HCT116 (cell line): ENCODE results near the gene PIGA. TPM values are rescaled to one million over a fixed set of nuclear protein-coding genes. Genes with fewer than 3 reads are reported as not detected.

Experiments
- ATAC-seq: fragments of 200-7000 bp; cut with Tn5 transposase; 2 replicates; pipeline ENCODE4 v1.9.1; 2020; ENCODE audit warnings: mild to moderate bottlenecking, moderate library complexity
- BruUV-seq: library from RNA; stranded (reverse); fragments of 400-500 nt; replicated peaks from 2 replicates; lab custom pipeline; 2021; lab: Mats Ljungman, UMichigan
- CTCF ChIA-PET: fragments of 300-600 bp; sonication (Branson Sonifier 250); formaldehyde crosslinking; loops from one replicate; lab custom pipeline; 2021; ENCODE audit warnings: antibody characterized with exemption; lab: Charles Lee
- POLR2A ChIA-PET: fragments of 300-600, 350-600 bp; sonication (Branson Sonifier 250); formaldehyde crosslinking; loops from one replicate; lab custom pipeline; 2021; ENCODE audit warnings: antibody characterized with exemption; lab: Charles Lee
- RAD21 ChIA-PET, 2 experiments: fragments of 300-600 bp; sonication (Branson Sonifier 250); formaldehyde crosslinking; loops; one replicate each; lab custom pipeline; 2023; ENCODE audit warnings: low total read pairs in 2 of 2; ENCODE audit not compliant: uncharacterized antibody in 2 of 2, unreplicated experiment in 2 of 2, low non-redundant PET in 1 of 2; lab: Charles Lee
- DNase-seq: peaks from one replicate; pipeline ENCODE4 v3.0.0-alpha.2; 2010; ENCODE audit warnings: low read depth, low spot score
- H2AFZ ChIP-seq: fragments of 200-600 bp; shearing (Covaris generic), sonication (generic); 2 replicates; pipeline ENCODE4 v1.6.1; 2017; ENCODE audit warnings: low read depth, mixed run types, mixed read lengths, antibody characterized with exemption, low read length; ENCODE audit not compliant: poor library complexity, severe bottlenecking
- H3K27ac ChIP-seq: 2 replicates; pipeline ENCODE4 v1.5.1; 2012; ENCODE audit warnings: low read depth, low read length
- H3K27me3 ChIP-seq: fragments of 200-600 bp; sonication (generic); 2 replicates; pipeline ENCODE4 v1.6.1; 2016; ENCODE audit warnings: mixed run types, low read length, mixed read lengths; ENCODE audit not compliant: insufficient read depth
- H3K36me3 ChIP-seq, 2 experiments: fragments of 200-500 bp in 1 of 2; fragments of 200-600 bp in 1 of 2; sonication (Bioruptor generic) in 1 of 2; sonication (generic) in 1 of 2; 2 replicates each; pipeline versions ENCODE4 v1.5.1 to v1.6.1; 2014 to 2016; ENCODE audit warnings: low read length in 2 of 2, inconsistent platforms in 1 of 2, mixed read lengths in 1 of 2, mixed run types in 1 of 2; ENCODE audit not compliant: insufficient read depth in 2 of 2, control insufficient read depth in 1 of 2
- H3K4me1 ChIP-seq, 2 experiments: fragments of 200-600 bp in 1 of 2; sonication (generic) in 1 of 2; 2 replicates each; pipeline versions ENCODE4 v1.5.1 to v1.6.1; 2012 to 2017; ENCODE audit warnings: low read length in 2 of 2, inconsistent platforms in 1 of 2, mild to moderate bottlenecking in 1 of 2, mixed read lengths in 1 of 2, mixed run types in 1 of 2, moderate library complexity in 1 of 2; ENCODE audit not compliant: insufficient read depth in 2 of 2, control insufficient read depth in 1 of 2
- H3K4me2 ChIP-seq: fragments of 200-600 bp; sonication (generic); 2 replicates; pipeline ENCODE4 v1.6.1; 2017; ENCODE audit warnings: mixed run types, low read length, mixed read lengths
- H3K4me3 ChIP-seq, 2 experiments: fragments of 200-600 bp in 1 of 2; sonication (generic) in 1 of 2; replicated peaks in 1 of 2; 2 replicates each; pipeline ENCODE4 v1.5.1; 2011 to 2016; ENCODE audit warnings: low read length in 2 of 2, control low read depth in 1 of 2, low read depth in 1 of 2, mild to moderate bottlenecking in 1 of 2, mixed read lengths in 1 of 2, mixed run types in 1 of 2
- H3K79me2 ChIP-seq: fragments of 200-600 bp; sonication (generic); 2 replicates; pipeline ENCODE4 v1.6.1; 2017; ENCODE audit warnings: mild to moderate bottlenecking, mixed run types, low read length, moderate library complexity, mixed read lengths; ENCODE audit not compliant: insufficient read depth
- H3K9ac ChIP-seq: fragments of 200-600 bp; sonication (generic); 2 replicates; pipeline ENCODE4 v1.6.1; 2016; ENCODE audit warnings: low read length, mixed read lengths
- H3K9me2 ChIP-seq: fragments of 200-600 bp; sonication (generic), shearing (Covaris generic); 2 replicates; pipeline ENCODE4 v1.6.1; 2017; ENCODE audit warnings: mixed run types, mild to moderate bottlenecking, moderate library complexity; ENCODE audit not compliant: insufficient read depth
- H3K9me3 ChIP-seq, 2 experiments: fragments of 200-500 bp in 1 of 2; fragments of 200-600 bp in 1 of 2; sonication (Bioruptor generic) in 1 of 2; sonication (generic) in 1 of 2; 2 replicates each; pipeline ENCODE4 v1.6.1; 2014 to 2017; ENCODE audit warnings: low read length in 2 of 2, mixed read lengths in 2 of 2, inconsistent platforms in 1 of 2, low read depth in 1 of 2, mild to moderate bottlenecking in 1 of 2, mixed run types in 1 of 2, moderate library complexity in 1 of 2; ENCODE audit not compliant: control insufficient read depth in 1 of 2, insufficient read depth in 1 of 2
- H4K20me1 ChIP-seq: fragments of 200-600 bp; sonication (generic), shearing (Covaris generic); 2 replicates; pipeline ENCODE4 v1.6.1; 2017; ENCODE audit warnings: mixed run types, mild to moderate bottlenecking, moderate library complexity; ENCODE audit not compliant: insufficient read depth
- CEBPB ChIP-seq: IDR thresholded peaks from 2 replicates; pipeline ENCODE4 v1.6.1; 2012; ENCODE audit warnings: low read depth
- EGR1 ChIP-seq: IDR thresholded peaks from 2 replicates; pipeline ENCODE4 v1.6.1; 2012; ENCODE audit warnings: low read depth
- ELF1 ChIP-seq: IDR thresholded peaks from 2 replicates; pipeline ENCODE4 v1.6.1; 2012; ENCODE audit warnings: low read depth, borderline replicate concordance
- FOSL1 ChIP-seq: IDR thresholded peaks from 2 replicates; pipeline ENCODE4 v1.6.1; 2012; ENCODE audit warnings: low read depth
- JUND ChIP-seq: IDR thresholded peaks from 2 replicates; pipeline ENCODE4 v1.6.1; 2012
- POLR2A ChIP-seq: IDR thresholded peaks from 2 replicates; pipeline ENCODE4 v1.7.0; 2011; ENCODE audit warnings: borderline replicate concordance; ENCODE audit not compliant: insufficient read depth, insufficient read length; ENCODE audit errors: extremely low read depth
- POLR2AphosphoS5 ChIP-seq: IDR thresholded peaks from 2 replicates; pipeline ENCODE4 v1.6.1; 2011; ENCODE audit warnings: mild to moderate bottlenecking, low read depth, low read length, moderate library complexity
- RAD21 ChIP-seq: IDR thresholded peaks from 2 replicates; pipeline ENCODE4 v1.6.1; 2012; ENCODE audit warnings: low read depth, mild to moderate bottlenecking
- SP1 ChIP-seq: IDR thresholded peaks from 2 replicates; pipeline ENCODE4 v1.6.1; 2012; ENCODE audit warnings: low read depth
- SRF ChIP-seq: IDR thresholded peaks from 2 replicates; pipeline ENCODE4 v1.6.1; 2012; ENCODE audit warnings: low read depth
- TCF7L2 ChIP-seq: IDR thresholded peaks from 2 replicates; pipeline ENCODE4 v1.7.0; 2011; ENCODE audit warnings: borderline replicate concordance, inconsistent platforms; ENCODE audit not compliant: insufficient read depth, insufficient read length; ENCODE audit errors: extremely low read depth
- YY1 ChIP-seq: IDR thresholded peaks from 2 replicates; pipeline ENCODE4 v1.6.1; 2011; ENCODE audit warnings: low read length, low read depth, moderate library complexity, mild to moderate bottlenecking; ENCODE audit not compliant: insufficient replicate concordance; ENCODE audit errors: extremely low read depth
- intact Hi-C: fragments of 100-400 bp; cut with micrococcal nuclease; formaldehyde crosslinking; loops from 2 replicates; pipeline ENCODE4 v1.10.0; 2022
- total RNA-seq: library from RNA; stranded (reverse); gene quantifications from one replicate; pipeline ENCODE4 v1.2.1, GENCODE V29; 2021; ENCODE audit not compliant: unreplicated experiment
- TF ChIP-seq, protein P1 (sequence below), 3 experiments: fragments of 200-600 bp in 1 of 3; sonication (generic) in 1 of 3; IDR thresholded peaks in 2 of 3; conservative IDR thresholded peaks in 1 of 3; 2 replicates each; pipeline ENCODE4 v1.5.1; 2012 to 2017; ENCODE audit warnings: low read depth in 2 of 3, low read length in 2 of 3, antibody characterized with exemption in 1 of 3, borderline replicate concordance in 1 of 3, control low read depth in 1 of 3, mild to moderate bottlenecking in 1 of 3, mixed read lengths in 1 of 3, mixed run types in 1 of 3, moderate library complexity in 1 of 3; ENCODE audit not compliant: insufficient read depth in 1 of 3
- TF ChIP-seq, protein P2 (sequence below): IDR thresholded peaks from 2 replicates; pipeline ENCODE4 v1.6.1; 2012; ENCODE audit warnings: low read depth

The PIGA gene
- total RNA-seq, 1 experiment from 2014 or later = 12.7 TPM

DNA sequence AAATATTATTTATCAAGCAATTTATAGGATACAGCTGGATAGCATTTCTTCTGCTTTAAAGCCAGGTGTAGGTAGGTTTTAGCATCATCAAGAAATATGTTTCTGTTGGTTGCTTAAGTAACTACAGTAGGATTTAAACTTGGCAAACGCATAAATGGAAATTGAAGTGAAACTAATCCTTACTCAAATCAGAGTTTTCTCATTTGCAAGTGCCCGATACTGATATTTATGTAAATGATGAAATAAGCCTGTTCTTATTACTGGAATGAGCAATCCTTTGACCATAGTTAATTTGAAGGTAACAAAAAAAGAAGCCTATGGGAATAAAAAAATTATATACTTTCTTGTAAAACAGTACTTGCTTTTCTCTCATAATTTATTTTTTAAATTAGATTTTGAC, 23.2 kb upstream of the PIGA start:
- Histone ChIP-seq H4K20me1 (no peaks in the 10 kb centered on the region), H3K9ac (no peak overlapping the region), H3K36me3 (no peaks in the 10 kb centered on the region), H3K27me3 (no peaks in the 10 kb centered on the region), H3K27ac (no peak overlapping the region), H3K79me2 (no peaks in the 10 kb centered on the region), H3K4me1 (no peaks in the 10 kb centered on the region), H3K4me2 (no peak overlapping the region), H3K9me3 (no peaks in the 10 kb centered on the region), H3K9me2 (no peaks in the 10 kb centered on the region), H3K4me3 (no peak overlapping the region), H2AFZ (no peak overlapping the region)
- ATAC-seq = no peak
- RAD21 ChIA-PET = no interaction called here
- intact Hi-C loops = no loop called here
- TF ChIP-seq RAD21 (no peak), TCF7L2 (no peak), FOSL1 (no peak), YY1 (no peak), POLR2A (no peak), SRF (no peak), JUND (no peak), EGR1 (no peak), SP1 (no peak), ELF1 (no peak), CEBPB (no peak), POLR2AphosphoS5 (no peak)
- TF ChIP-seq, protein P1, sequence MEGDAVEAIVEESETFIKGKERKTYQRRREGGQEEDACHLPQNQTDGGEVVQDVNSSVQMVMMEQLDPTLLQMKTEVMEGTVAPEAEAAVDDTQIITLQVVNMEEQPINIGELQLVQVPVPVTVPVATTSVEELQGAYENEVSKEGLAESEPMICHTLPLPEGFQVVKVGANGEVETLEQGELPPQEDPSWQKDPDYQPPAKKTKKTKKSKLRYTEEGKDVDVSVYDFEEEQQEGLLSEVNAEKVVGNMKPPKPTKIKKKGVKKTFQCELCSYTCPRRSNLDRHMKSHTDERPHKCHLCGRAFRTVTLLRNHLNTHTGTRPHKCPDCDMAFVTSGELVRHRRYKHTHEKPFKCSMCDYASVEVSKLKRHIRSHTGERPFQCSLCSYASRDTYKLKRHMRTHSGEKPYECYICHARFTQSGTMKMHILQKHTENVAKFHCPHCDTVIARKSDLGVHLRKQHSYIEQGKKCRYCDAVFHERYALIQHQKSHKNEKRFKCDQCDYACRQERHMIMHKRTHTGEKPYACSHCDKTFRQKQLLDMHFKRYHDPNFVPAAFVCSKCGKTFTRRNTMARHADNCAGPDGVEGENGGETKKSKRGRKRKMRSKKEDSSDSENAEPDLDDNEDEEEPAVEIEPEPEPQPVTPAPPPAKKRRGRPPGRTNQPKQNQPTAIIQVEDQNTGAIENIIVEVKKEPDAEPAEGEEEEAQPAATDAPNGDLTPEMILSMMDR (IDR thresholded peaks at IDR 0.05 in 2 of 3, conservative IDR thresholded peaks at IDR 0.05 in 1 of 3; ENCODE audit: borderline replicate concordance in 1 of 3, insufficient read depth in 1 of 3, low read depth in 2 of 3, low read length in 2 of 3) = no peak
- TF ChIP-seq, protein P2, sequence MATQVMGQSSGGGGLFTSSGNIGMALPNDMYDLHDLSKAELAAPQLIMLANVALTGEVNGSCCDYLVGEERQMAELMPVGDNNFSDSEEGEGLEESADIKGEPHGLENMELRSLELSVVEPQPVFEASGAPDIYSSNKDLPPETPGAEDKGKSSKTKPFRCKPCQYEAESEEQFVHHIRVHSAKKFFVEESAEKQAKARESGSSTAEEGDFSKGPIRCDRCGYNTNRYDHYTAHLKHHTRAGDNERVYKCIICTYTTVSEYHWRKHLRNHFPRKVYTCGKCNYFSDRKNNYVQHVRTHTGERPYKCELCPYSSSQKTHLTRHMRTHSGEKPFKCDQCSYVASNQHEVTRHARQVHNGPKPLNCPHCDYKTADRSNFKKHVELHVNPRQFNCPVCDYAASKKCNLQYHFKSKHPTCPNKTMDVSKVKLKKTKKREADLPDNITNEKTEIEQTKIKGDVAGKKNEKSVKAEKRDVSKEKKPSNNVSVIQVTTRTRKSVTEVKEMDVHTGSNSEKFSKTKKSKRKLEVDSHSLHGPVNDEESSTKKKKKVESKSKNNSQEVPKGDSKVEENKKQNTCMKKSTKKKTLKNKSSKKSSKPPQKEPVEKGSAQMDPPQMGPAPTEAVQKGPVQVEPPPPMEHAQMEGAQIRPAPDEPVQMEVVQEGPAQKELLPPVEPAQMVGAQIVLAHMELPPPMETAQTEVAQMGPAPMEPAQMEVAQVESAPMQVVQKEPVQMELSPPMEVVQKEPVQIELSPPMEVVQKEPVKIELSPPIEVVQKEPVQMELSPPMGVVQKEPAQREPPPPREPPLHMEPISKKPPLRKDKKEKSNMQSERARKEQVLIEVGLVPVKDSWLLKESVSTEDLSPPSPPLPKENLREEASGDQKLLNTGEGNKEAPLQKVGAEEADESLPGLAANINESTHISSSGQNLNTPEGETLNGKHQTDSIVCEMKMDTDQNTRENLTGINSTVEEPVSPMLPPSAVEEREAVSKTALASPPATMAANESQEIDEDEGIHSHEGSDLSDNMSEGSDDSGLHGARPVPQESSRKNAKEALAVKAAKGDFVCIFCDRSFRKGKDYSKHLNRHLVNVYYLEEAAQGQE = no peak
- POLR2A ChIA-PET = no interaction called here
- CTCF ChIA-PET = no interaction called here
- BruUV-seq = no TSS peak
- no peak for DNase-seq
